ENCODE measurements around the gene SMG9.

The SMG9 gene

DNA sequence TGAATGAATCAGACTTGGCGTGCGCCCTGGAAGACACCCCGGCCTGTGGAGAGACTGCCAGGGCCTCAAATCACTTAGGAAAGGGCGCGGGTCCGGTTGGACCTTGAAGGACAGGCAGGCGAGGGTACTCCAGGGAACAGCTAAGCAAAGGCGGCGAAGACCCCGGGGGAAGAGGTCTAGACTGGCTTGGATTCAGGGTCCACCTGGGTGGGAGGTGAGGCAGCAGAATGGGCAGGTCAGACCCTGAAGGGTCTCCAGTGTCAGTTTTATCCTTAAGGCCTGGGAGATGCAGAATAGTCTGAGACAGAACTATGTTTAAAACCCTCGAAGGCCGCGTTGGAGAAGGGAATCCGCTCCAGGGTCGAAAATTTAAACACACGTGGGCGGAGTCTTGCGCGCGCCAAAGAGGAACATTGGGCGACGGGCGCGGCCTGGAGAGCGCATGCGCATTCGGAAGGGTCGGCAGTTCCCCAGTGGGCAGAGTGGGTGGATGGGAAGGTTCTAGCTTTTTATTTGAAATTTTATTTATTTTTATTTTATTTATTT lies 567 bp upstream of the SMG9 start:
- peak; percentile 59 to 85 (median 66) for DNase-seq (ENCODE audit: low read depth in 3 of 3)

DNA sequence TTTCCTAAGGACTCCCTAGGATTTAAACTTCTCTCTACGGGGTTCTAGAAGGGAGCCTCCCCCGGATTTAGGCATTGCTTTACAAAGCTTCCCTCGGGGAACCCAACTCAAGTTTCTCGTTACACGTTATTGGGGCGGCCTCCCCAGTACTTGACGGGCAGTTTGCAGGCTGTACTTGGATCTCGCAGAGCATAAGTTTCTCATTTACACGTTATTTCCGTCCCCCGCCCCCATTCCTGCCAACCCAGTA lies 584 bp downstream of the SMG9 start:
- peak in 1 of 3 experiments; percentile 73 for DNase-seq (ENCODE audit: low read depth in 3 of 3)

GRCh38 chr19:43752287-43752875 lies 2.4 kb downstream of the SMG9 start:
- no peak for DNase-seq (ENCODE audit: low read depth in 3 of 3)

GRCh38 chr19:43751466-43752220 lies 3.1 kb downstream of the SMG9 start:
- no peak for DNase-seq (ENCODE audit: low read depth in 3 of 3)

GRCh38 chr19:43749898-43750297 lies 4.9 kb downstream of the SMG9 start:
- DNase-seq (ENCODE audit: low read depth in 3 of 3), result no peak

- no peak for DNase-seq (ENCODE audit: low read depth in 3 of 3)
Observed at GRCh38 chr19:43749152-43749551, 5.6 kb downstream of the SMG9 start.

DNA sequence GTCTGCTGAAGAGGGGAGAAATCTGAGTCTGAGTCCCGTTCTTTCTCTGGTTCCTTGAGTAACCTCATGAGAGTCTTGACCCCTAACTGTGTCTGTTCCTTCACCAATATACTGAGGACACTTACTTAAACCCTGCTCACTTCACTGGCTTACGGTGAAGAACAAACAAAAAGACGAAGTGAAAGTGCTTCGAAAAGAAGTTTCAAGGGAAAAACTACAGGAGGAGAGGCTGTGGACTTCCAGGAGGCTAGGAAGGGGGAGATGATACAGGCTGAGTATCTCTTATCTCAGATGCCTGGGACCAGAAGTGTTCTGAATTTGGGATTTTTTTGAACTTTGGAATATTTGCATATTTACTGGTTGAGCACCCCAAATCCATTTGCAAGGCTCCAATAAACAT lies 6.1 kb downstream of the SMG9 start:
- no peak for DNase-seq (ENCODE audit: low read depth in 3 of 3)

- DNase-seq (ENCODE audit: low read depth in 3 of 3), result no peak
Observed at GRCh38 chr19:43748205-43748594, 6.6 kb downstream of the SMG9 start.

DNA sequence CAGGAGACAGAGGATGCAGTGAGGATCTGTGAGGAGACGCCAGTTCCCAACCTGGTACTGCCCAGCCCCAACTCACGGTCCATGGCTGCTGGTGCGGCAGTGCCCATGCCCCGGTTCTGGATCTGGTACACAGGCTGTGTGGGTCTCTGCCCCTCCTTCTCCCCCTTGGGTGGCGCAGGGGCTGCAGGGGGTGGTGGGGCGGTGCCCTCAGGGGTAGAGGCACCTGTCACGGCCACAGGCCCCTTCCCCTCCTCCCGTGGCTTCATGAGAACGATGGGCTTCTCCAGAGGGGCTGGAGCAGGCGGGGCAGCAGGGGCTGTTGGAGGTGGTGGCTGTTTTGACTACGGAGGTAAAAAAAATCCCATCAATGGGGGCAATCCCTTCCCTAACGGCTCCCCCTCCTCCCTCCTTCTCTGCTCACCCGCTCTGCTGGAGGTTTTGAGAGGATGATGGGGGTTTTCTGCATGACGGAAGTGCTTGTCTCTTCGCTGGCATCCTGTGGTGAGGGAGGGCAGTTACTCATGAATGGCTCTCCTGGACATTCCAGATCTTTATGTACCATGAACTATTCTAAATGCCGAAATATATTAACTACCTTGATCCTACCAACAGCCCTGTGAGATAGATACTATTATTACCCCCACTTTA lies 7.1 kb downstream of the SMG9 start:
- no peak for DNase-seq (ENCODE audit: low read depth in 3 of 3)

GRCh38 chr19:43743059-43743458 lies 11.7 kb downstream of the SMG9 start:
- DNase-seq (ENCODE audit: low read depth in 3 of 3), result no peak

DNA sequence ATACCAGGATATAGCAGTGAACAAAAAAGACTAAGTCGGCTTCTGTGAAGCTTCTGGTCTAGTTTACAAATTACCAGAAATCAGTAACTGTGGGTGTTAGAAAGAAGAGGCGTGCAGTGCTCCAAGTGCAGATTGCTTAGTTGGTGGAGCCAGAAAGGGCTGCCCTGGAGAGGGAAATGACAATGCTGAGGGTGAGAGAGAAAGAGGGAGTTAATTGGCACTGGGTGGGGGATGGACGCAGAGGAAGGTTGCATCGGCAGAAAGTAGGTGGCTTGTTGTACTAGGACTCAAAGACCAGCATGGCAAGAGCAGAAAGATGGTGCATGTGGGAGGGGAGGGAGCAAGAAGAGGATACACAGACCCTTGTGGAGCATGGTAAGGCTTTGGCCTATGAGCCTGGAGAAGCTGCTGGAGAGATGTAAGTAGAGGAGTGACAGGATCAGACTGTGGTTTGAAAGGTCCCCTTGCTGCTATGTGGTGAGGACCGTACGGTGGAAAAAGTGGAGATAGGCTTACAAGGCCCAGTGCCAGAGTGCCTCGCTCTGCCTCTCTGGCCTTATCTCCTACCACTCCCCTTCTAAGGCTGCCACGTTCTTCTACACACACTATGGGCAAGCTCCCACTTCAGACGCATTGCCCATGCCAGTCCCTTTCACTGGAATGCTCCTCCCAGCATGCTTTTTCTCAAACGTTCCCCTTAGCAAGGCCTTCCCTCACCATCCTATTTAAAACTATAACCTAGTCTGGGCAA lies 13.5 kb downstream of the SMG9 start:
- no peak for DNase-seq (ENCODE audit: low read depth in 3 of 3)

DNA sequence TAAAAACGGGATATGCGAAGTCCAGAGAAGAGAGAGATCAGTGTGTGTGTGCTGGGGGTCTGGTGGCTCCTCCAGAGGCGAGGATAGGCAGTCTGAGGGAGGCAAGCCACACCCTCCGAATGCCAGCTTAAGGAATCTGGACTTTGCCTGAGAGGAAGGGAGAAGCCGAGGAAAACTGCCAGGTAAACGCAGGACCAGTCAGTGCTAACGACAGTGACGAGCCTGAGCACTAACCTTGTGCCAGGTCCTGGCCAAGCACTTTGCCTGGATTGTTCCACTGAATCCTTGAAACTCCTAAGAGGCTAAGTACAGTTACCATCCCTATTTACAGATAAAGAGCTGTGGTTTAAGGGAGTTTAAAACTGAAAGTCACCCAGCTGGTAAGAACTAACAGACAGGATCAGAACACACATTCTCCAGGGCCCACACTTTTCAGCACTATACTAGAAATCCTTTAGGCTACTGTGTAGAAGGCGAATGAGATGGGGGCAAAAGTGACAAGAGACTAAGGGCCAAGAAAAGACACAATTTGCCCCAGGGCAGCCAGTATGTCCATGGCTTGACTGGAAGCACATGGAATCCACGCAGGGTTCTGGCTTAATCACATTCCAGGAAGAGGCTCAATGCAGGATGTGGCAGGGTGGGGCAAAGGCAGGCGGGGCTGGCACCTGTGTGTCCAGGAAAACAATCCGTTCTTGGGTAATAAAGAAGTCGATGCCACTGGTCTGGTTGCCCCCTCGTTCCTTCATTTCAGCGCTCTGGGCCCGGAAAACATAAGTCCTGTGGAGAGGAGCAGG lies 15.1 kb downstream of the SMG9 start:
- no peak for DNase-seq (ENCODE audit: low read depth in 3 of 3)

DNA sequence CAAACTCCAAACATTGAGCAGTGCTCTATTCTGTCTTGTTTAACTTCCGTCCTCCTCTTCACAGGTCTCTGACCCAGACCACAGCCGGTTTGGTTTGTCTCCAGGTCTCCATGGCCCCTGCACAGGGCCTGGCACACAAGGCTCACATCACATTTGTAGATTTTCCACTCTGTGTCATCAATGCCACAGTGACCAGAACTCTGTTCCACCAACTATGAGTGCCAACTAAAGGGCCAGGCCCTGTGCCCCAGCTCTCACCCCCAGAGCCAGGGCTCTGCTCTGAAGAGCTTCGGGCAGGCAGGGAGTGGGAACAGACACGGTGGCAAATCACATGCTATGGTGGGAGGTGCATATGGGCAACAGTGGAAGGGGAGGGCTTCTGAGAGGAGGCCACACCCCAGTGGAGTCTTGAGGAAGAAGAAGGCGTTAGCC lies 16.0 kb downstream of the SMG9 start:
- no peak for DNase-seq (ENCODE audit: low read depth in 3 of 3)

DNA sequence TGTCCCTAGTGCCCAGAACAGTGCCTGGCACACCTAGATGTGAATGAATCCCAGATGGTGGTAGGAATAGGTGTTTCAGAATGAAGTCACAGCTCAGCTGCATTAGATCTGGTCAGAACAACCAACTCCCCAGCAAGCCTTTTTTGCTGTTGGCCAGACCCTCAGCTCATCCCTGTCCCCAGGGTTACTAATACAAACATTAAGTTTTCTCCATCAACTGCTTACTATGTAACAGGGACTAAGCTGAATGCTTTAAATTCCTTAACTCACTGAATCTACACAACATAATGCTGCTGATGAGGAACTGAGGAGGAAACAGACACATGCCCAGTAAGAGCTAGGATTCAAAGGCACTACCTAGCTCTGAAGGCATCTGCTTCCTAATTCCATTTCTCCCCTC lies 18.8 kb downstream of the SMG9 start:
- DNase-seq (ENCODE audit: low read depth in 3 of 3), result no peak

GRCh38 chr19:43735013-43735412 lies 19.7 kb downstream of the SMG9 start:
- DNase-seq (ENCODE audit: low read depth in 3 of 3), result no peak

DNA sequence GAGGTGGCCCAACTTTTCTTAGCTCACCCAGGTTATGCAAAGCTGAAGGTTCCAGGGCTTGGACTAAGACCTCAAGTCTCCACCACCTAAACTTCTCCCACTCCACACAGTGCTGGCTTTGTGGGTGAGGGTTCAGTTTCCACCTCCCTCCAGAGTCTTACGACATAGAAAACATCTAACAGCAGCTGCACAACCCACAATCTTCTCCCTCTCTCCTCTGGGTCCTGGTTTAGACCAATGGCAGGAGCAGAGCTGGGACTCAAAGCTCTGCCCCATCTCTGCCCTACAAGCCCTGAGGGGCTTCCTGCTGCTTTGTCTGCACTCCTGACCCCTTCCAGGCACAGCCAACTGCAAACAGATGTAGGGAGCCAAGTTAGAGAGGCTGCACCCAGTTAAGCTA lies 22.9 kb downstream of the SMG9 start:
- DNase-seq (ENCODE audit: low read depth in 3 of 3), result no peak

DNA sequence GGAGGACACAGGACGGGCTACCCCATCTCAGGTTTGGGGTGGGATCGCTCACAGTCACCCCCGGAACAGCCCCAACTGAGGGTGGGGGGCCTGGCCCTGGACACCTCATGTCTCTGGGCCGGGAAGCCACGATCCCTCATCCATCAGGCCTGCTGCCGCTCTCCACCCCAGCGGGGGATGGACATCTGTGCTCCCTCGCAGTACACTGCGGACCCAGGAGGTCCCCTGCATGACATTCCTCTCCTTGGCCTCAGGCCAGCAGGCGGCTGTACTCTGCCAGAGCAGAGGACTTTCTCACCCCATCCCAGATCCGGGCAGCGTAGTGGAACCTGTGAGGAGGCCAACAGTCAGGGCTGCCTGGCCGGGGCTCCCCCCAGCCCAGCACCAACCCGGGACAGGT lies 23.4 kb downstream of the SMG9 start:
- DNase-seq (ENCODE audit: low read depth in 3 of 3), result no peak

DNA sequence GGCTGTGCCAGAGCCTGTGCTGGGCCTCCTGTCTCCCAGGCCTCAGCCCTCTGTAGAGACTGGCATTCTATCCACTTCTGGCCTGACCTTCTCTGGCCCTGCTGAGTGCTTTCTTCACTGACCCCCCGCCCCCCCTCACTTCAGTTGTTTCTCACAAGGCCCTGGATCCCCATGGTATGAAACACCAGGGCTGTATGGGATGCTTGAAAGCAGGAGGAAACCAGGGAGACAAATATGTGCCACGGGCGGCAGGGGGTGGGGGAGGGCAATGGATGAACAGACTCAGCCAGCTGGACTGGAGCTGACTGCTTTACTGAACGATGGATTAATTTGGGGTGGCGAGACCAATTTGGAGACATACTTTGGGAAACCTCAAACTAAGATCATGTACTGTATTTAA lies 24.8 kb downstream of the SMG9 start:
- DNase-seq (ENCODE audit: low read depth in 3 of 3), result no peak

GRCh38 chr19:43727593-43727853 lies 27.2 kb downstream of the SMG9 start:
- DNase-seq (ENCODE audit: low read depth in 3 of 3), result no peak

- no peak for DNase-seq (ENCODE audit: low read depth in 3 of 3)
Observed at GRCh38 chr19:43726736-43727592, 27.8 kb downstream of the SMG9 start.

DNA sequence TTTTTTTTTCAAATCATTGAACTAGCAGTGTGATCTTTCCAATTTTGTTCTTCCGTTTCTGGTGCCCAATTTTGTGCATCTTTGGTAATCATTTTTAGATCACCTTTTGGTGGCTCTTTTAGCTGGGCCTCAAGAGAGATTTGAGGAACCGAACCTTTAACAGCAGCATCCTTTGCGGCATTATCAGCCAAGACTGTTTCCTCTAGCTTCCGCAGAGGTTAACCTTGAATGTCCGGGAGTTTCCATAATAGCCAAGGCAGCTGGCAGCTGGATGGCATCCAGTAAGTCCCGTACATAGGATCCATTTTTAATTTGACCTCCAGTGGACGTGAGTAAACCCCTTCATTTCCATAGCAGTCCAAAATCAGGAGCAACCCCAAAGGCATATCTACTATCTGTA lies 29.3 kb downstream of the SMG9 start:
- no peak for DNase-seq (ENCODE audit: low read depth in 3 of 3)

Measured in stimulated activated CD4-positive, alpha-beta T cell treated with anti-CD3 and anti-CD28 coated beads, TNF-alpha, amount 100 ng/mL, for 24 hours (primary cell).